Kidney (tissue), 14 donors: ENCODE measurements around the gene AMDHD1. TPM values are rescaled to one million over a fixed set of nuclear protein-coding genes. Genes with fewer than 3 reads are reported as not detected.

Experiments
- DNase-seq, 5 donors: peaks; one replicate each; pipeline ENCODE4 v3.0.0-alpha.2; 2013 to 2020
- FAIRE-seq: peaks from 2 replicates; lab custom pipeline; 2012; peaks lifted over from hg19 to GRCh38; lab: Jason Lieb, UNC
- H3K27ac ChIP-seq, 2 donors: one replicate each; pipeline ENCODE4 v1.7.0; 2013; ENCODE audit warnings: low read depth in 2 of 2, low read length in 2 of 2, inconsistent platforms in 1 of 2
- H3K27me3 ChIP-seq: one replicate; pipeline ENCODE4 v1.7.1; 2013; ENCODE audit warnings: low read length, inconsistent platforms; ENCODE audit not compliant: control insufficient read depth, insufficient read depth
- H3K36me3 ChIP-seq, 3 donors: one replicate each; pipeline versions ENCODE4 v1.7.0 to v1.7.1; 2013; ENCODE audit warnings: low read length in 3 of 3, control low read depth in 1 of 3, inconsistent platforms in 1 of 3; ENCODE audit not compliant: insufficient read depth in 3 of 3, control insufficient read depth in 2 of 3
- H3K4me1 ChIP-seq, 3 donors: one replicate each; pipeline versions ENCODE4 v1.7.0 to v1.7.1; 2013; ENCODE audit warnings: low read length in 3 of 3, inconsistent platforms in 1 of 3, low read depth in 1 of 3; ENCODE audit not compliant: control insufficient read depth in 2 of 3, insufficient read depth in 2 of 3
- H3K4me3 ChIP-seq, 3 donors: one replicate each; pipeline versions ENCODE4 v1.7.0 to v1.8.1; 2013; ENCODE audit warnings: low read length in 3 of 3, control low read depth in 1 of 3, inconsistent platforms in 1 of 3
- H3K9ac ChIP-seq, 3 donors: one replicate each; pipeline versions ENCODE4 v1.7.0 to v1.7.1; 2013; ENCODE audit warnings: low read length in 3 of 3, control low read depth in 1 of 3, inconsistent platforms in 1 of 3
- H3K9me3 ChIP-seq, 3 donors: one replicate each; pipeline versions ENCODE4 v1.7.0 to v1.7.1; 2013; ENCODE audit warnings: low read length in 3 of 3, control low read depth in 1 of 3, inconsistent platforms in 1 of 3; ENCODE audit not compliant: control insufficient read depth in 2 of 3, insufficient read depth in 1 of 3
- intact Hi-C: fragments of 100-400 bp; cut with DNase I; formaldehyde crosslinking; loops from one replicate; pipeline ENCODE4 v1.11.1; 2022
- polyA plus RNA-seq: library from polyadenylated mRNA; stranded (reverse); fragments of 350-450 nt; fragmentation: Illumina TruSeq; extraction: RNeasy Lipid Tissue Mini Kit (QIAGEN cat#74804); gene quantifications from one replicate; pipeline ENCODE4 v1.2.3, GENCODE V29; 2014; ENCODE audit warnings: low read depth, low replicate concordance; ENCODE audit not compliant: insufficient read depth
- total RNA-seq: library from RNA; stranded (reverse); fragmentation: NEBNext Ultra II Directional; extraction: Animal tissue kit (Norgen Biotek cat#: 25700); gene quantifications from one replicate; pipeline ENCODE4 v1.2.1, GENCODE V29; 2021
- TF ChIP-seq, protein P1 (sequence below): IDR thresholded peaks from 3 replicates; pipeline ENCODE4 v1.5.1; 2012; ENCODE audit warnings: mild to moderate bottlenecking, moderate library complexity, borderline replicate concordance; ENCODE audit not compliant: insufficient read depth; ENCODE audit errors: extremely low read depth
- donor health status: control.
- donor health status: control.
- donor health status: control.
- donor health status: control.
- donor health status: control.
- donor health status: DM: yes; HTN: yes; CAD: no.
- donor health status: Normal renal cell carcinoma (clear cell type).

The AMDHD1 gene
- total and polyA plus RNA-seq, 2 donors from 2014 or later, result 1.2 to 5.9 TPM

DNA sequence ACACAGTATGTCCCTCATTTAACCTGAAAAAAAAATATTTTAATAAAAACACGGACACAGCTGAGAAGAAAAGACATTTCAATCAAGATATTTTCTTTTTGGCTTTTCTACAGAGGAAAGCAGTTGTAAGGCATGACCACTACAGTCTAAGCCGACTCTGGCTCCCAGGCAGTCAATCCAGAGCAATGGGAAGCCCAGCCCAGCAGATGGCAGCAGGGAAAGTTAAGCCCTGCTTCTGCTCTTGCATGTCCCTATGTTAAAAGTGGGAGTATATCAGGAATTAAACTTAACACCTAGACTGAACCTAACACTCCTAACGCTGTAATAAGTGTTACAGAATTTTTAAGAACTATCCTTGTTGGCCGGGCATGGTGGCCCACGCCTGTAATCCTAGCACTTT lies 72.5 kb downstream of the AMDHD1 start:
- H3K4me1 ChIP-seq, result no peaks in the 10 kb centered on the region
- no peak overlapping the region for H3K4me3 ChIP-seq
- H3K27ac ChIP-seq, result no peak overlapping the region
- TF ChIP-seq, protein P1, sequence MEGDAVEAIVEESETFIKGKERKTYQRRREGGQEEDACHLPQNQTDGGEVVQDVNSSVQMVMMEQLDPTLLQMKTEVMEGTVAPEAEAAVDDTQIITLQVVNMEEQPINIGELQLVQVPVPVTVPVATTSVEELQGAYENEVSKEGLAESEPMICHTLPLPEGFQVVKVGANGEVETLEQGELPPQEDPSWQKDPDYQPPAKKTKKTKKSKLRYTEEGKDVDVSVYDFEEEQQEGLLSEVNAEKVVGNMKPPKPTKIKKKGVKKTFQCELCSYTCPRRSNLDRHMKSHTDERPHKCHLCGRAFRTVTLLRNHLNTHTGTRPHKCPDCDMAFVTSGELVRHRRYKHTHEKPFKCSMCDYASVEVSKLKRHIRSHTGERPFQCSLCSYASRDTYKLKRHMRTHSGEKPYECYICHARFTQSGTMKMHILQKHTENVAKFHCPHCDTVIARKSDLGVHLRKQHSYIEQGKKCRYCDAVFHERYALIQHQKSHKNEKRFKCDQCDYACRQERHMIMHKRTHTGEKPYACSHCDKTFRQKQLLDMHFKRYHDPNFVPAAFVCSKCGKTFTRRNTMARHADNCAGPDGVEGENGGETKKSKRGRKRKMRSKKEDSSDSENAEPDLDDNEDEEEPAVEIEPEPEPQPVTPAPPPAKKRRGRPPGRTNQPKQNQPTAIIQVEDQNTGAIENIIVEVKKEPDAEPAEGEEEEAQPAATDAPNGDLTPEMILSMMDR, result peak; percentile 35
- no peak overlapping the region for H3K9ac ChIP-seq
- intact Hi-C loops, result no loop called here
- DNase-seq (peak in 4 of 5 donors; percentile 16 to 59 (median 44)), FAIRE-seq (no peak)
- H3K27me3 ChIP-seq, result no peaks in the 10 kb centered on the region
- peaks cover 9 to 27% (median 14%) of the 10 kb centered on the region in 3 donors for H3K36me3 ChIP-seq
- no peaks in the 10 kb centered on the region for H3K9me3 ChIP-seq

Other genes with a start within 250 kb of the AMDHD1 start
- gene NTN4, start 152.6 kb upstream of the AMDHD1 start, total RNA-seq, result 83.2 TPM
- 71.0 TPM for gene NTN4, start 152.6 kb upstream of the AMDHD1 start, polyA plus RNA-seq
- 17.7 TPM for gene SNRPF, start 84.4 kb upstream of the AMDHD1 start, total RNA-seq
- gene SNRPF, start 84.4 kb upstream of the AMDHD1 start, polyA plus RNA-seq, result 42.1 TPM
- 0.31 TPM for gene CCDC38, start 717 bp upstream of the AMDHD1 start, total RNA-seq
- not detected for gene CCDC38, start 717 bp upstream of the AMDHD1 start, polyA plus RNA-seq
- gene HAL, start 53.0 kb downstream of the AMDHD1 start, total RNA-seq, result 0.88 TPM
- gene HAL, start 53.0 kb downstream of the AMDHD1 start, polyA plus RNA-seq, result not detected
- gene LTA4H, start 92.3 kb downstream of the AMDHD1 start, total RNA-seq, result 56.5 TPM
- gene LTA4H, start 92.3 kb downstream of the AMDHD1 start, polyA plus RNA-seq, result 57.4 TPM